Ramos (cell line): ENCODE data around the gene DHX40.
"Not testable (repeated sequence)": the region's sequence is repeated elsewhere in the genome, so short reads cannot be mapped to it uniquely, and the experiment has no call there.

Experiments
- in situ Hi-C: fragments of 300-500 bp; cut with MboI; formaldehyde crosslinking; loops from one replicate; pipeline ENCODE4 v1.14.3; 2022; ENCODE audit warnings: low sequenced_read_pairs; ENCODE audit not compliant: unreplicated experiment

The DHX40 gene, protein sequence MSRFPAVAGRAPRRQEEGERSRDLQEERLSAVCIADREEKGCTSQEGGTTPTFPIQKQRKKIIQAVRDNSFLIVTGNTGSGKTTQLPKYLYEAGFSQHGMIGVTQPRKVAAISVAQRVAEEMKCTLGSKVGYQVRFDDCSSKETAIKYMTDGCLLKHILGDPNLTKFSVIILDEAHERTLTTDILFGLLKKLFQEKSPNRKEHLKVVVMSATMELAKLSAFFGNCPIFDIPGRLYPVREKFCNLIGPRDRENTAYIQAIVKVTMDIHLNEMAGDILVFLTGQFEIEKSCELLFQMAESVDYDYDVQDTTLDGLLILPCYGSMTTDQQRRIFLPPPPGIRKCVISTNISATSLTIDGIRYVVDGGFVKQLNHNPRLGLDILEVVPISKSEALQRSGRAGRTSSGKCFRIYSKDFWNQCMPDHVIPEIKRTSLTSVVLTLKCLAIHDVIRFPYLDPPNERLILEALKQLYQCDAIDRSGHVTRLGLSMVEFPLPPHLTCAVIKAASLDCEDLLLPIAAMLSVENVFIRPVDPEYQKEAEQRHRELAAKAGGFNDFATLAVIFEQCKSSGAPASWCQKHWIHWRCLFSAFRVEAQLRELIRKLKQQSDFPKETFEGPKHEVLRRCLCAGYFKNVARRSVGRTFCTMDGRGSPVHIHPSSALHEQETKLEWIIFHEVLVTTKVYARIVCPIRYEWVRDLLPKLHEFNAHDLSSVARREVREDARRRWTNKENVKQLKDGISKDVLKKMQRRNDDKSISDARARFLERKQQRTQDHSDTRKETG

DNA sequence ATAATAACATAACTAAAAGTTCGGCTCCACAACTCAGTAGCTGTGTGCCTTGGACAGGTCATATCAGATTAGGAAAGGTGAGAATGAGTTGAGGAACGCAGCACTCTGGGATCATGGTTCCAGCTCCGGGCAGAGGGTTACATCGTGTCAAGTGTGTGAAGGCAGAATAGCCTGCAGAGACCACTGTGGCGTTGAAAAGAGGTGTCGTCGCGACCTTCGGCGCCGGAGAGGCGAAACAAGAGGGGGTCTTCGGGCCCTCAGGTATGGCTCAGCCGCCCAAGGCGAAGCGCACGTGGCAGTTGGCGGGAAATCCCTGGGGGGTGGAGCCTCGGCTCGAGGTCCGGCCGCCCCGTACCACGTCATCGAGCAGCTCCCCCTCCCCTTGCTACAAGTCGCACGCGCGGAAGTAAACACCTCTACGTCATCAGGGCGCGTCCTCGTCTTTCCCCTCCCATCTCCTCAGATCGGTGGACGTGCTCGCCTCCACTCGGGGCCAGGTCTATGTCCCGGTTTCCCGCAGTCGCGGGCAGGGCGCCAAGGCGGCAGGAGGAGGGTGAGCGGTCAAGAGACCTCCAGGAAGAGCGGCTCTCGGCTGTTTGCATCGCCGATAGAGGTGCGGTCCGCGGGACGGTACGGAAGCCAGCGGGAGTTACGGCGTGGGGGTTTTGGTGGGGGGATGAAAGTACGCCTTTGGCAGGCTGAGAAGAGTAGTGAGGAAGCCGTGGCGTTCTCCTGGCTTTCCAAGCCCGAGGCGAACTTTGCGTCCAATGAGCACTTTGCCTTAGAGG, at the start of gene DHX40:
Gene DHX40 (plus strand): TSS at position 440 of the 788 bp plus-strand sequence. CDS start 62 bp downstream, at position 502.
- in situ Hi-C loops: no loop called here

- in situ Hi-C loops: loop anchor here (25.0 kb wide), 1 partner anchor 521 kb away; no protein-coding TSS in a partner anchor
These were observed 49.0 kb upstream of the DHX40 start for GRCh38 chr17:59516451-59516850.

DNA sequence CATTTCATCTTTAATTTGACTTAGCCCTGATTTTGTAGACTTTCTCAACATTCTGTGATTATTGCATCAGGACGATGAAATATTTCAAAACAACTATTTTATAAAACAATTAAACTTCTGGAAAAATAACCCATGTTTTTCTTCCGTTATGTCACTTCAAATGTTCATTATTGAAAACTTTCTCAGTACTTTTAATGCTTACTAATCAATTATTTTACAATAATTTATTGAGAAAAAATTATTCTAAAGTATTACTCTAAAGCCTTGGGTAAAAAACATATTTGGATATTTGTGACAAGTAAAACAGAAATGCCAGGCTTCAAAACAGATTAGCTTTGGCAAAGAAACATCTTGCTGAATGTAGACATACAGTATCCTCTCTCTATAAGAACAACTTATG, 46.3 kb upstream of the DHX40 start:
- in situ Hi-C loops: loop anchor here (25.0 kb wide), 1 partner anchor 518 kb away; no protein-coding TSS in a partner anchor

DNA sequence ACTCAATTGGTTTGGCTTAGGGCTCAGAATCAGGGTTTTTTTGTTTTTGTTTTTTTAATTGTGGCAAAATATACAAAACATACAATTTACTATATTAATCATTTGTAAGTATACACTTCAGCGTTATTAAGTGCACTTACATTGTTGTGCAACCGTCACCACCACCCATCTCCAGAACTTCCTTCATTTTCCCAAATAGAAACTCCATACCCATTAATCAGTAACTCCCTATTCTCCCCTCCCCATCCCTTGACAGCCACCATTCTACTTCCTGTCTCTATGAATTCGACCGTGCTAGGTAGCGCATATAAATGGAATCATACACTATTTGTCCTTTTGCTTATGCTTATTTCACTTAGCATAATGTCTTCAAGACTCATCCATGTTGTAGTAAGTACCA, 45.2 kb upstream of the DHX40 start:
- in situ Hi-C loops: loop anchor here (25.0 kb wide), 1 partner anchor 517 kb away; no protein-coding TSS in a partner anchor

GRCh38 chr17:59521465-59522126, 43.8 kb upstream of the DHX40 start:
- in situ Hi-C loops: loop anchor here (25.0 kb wide), 1 partner anchor 516 kb away; no protein-coding TSS in a partner anchor

GRCh38 chr17:59524930-59525329, 40.5 kb upstream of the DHX40 start:
- in situ Hi-C loops: loop anchor here (25.0 kb wide), 1 partner anchor 512 kb away; no protein-coding TSS in a partner anchor

GRCh38 chr17:59525668-59526067, 39.7 kb upstream of the DHX40 start:
- in situ Hi-C loops: no loop called here

- in situ Hi-C loops: no loop called here
These were observed 39.0 kb upstream of the DHX40 start for GRCh38 chr17:59526451-59526850.

DNA sequence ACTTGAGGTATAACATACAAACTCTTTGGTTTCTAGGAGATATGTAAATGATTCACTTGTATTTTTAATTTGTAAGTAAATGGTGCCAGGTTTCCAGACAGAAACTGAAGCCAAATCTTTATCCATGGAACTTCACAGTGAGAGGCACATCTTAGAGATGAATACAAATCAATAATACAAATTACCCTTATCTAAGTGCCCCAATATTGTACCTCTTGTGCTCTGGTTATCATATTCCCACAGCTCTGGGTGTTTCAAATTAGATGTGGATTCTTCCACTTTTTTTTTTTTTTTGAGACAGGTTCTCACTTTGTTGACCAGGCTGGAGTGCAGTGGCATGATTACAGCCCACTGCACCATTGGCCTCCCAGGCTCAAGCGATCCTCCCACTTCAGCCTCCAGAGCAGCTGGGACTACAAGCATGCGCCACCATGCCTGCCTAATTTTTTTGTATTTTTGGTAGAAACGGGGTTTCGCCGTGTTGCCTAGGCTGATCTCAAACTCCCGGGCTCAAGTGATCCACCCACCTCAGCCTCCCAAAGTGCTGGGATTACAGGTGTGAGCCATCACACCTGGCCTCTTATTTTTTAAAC, 38.0 kb upstream of the DHX40 start:
- in situ Hi-C loops: no loop called here

- in situ Hi-C loops: no loop called here
These were observed 37.5 kb upstream of the DHX40 start for GRCh38 chr17:59527931-59528330.

DNA sequence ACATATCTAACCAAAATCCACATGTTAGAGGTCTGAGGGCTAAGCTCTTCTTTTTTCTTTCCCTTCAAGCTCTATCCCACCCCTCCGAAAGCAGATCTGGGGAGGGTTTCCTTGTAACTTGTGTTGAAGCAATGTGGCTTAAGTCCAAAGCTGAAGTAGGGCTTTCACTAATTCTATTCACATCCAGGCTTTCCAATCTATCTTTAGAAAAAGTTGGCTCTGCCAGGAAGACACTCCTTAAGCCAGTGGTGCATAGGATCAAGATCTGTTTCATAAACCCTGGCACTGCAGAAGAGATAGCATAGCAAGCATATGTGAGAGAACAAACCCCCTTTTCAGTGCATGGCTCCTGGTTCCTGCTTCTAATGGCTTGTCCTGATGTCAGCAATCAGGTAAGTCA, 34.9 kb upstream of the DHX40 start:
- in situ Hi-C loops: no loop called here

DNA sequence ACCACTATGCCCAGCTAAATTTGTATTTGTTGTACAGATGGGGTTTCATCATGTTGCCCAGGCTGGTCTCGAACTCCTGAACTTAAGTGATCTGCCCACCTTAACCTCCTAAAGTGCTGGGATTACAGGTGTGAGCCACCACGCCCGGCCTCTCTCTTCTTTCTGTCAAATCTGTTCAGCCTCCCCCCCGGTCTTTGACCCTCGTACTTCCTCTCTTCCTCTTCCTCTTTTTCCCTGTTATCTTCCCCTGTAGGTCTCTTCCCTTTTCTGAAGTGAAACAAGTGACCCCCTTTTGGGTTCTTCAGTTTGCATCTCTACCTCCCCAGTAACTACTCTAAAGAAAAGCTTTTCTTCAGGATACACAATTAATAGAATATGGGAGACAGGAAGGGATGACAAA, 31.7 kb upstream of the DHX40 start:
- in situ Hi-C loops: no loop called here

DNA sequence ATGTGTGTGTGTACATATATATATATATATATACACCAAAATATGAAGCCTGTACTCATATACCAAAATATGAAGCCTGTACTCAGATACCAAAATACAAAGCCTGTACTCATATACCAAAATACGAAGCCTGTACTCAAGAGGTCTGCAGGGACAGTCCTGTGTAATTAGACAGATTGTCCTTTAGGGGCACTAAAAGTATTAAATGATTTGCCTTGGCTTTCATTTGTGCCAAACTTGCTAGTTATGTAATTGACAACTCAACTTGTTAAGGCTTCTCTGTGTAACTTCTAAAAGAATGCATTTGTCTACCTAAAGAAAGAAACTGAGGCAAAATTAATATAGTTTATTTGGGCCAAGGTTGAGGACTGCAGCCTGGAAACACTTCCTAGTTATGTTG, 30.8 kb upstream of the DHX40 start:
- in situ Hi-C loops: no loop called here

GRCh38 chr17:59538195-59538909, 27.1 kb upstream of the DHX40 start:
- in situ Hi-C loops: no loop called here

DNA sequence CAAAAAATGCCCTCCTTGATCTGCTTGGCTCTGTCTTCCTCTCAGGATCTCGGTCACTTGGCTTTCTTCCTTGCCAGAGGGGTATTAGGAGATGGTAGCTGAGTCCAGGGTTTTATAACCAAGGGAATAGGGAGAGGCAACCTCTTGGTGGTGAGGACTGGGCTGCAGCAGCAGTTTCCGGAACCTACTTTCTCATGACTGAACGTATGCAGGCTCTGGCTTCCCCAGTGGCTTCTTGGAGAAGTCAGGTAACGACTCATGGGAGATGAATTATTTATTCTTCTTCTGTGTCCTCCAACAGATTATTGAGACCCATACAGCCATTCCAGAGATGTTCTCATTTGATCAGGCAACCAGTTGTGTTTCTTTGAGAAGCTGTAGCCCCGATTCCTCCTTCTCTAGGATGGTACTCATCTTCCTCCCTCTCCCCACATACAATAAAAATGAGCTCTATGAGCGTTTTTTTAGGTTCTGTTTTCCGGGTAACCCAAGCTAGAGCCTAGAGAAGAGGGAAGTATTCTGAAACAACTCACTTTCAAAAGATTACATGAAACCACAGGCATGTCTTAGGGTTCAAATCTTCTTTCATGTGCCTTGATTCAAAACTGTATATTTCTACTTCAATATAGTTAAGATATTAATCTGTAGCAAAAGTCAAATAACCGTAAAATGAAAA, 22.3 kb upstream of the DHX40 start:
- in situ Hi-C loops: no loop called here

DNA sequence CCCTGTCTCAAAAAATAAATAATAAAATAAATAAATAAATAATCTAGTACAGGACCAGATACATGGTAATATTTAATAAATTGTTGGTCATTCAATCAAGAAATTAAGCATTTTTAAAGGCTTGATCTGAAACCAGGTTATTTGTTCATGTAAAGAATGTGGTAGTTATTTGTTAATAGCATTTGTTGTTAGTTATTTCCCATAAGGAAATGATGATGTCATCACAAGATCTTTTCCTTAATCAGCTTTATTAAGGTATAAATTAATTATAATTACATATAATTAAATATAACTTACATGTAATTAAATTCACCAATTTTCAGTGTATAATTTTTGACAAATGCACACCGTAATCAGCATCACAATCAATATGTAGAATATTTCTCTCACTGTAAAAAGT, 19.5 kb upstream of the DHX40 start:
- in situ Hi-C loops: no loop called here

- in situ Hi-C loops: no loop called here
These were observed 18.1 kb upstream of the DHX40 start for GRCh38 chr17:59547131-59547915.

GRCh38 chr17:59548985-59549384, 16.4 kb upstream of the DHX40 start:
- in situ Hi-C loops: not testable (repeated sequence)
